GM12873 (cell line): ENCODE measurements around the gene PFN1.

Experiments used
- TF ChIP-seq, protein P1 (sequence below): IDR thresholded peaks from 2 replicates; pipeline ENCODE4 v1.5.1; 2012; ENCODE audit warnings: low read depth, mild to moderate bottlenecking, moderate library complexity, low read length, control low read depth; ENCODE audit not compliant: insufficient read depth; ENCODE audit errors: missing control alignments

The PFN1 gene

GRCh38 chr17:4971826-4972225 lies 23.5 kb upstream of the PFN1 start:
- TF ChIP-seq, protein P1, sequence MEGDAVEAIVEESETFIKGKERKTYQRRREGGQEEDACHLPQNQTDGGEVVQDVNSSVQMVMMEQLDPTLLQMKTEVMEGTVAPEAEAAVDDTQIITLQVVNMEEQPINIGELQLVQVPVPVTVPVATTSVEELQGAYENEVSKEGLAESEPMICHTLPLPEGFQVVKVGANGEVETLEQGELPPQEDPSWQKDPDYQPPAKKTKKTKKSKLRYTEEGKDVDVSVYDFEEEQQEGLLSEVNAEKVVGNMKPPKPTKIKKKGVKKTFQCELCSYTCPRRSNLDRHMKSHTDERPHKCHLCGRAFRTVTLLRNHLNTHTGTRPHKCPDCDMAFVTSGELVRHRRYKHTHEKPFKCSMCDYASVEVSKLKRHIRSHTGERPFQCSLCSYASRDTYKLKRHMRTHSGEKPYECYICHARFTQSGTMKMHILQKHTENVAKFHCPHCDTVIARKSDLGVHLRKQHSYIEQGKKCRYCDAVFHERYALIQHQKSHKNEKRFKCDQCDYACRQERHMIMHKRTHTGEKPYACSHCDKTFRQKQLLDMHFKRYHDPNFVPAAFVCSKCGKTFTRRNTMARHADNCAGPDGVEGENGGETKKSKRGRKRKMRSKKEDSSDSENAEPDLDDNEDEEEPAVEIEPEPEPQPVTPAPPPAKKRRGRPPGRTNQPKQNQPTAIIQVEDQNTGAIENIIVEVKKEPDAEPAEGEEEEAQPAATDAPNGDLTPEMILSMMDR, result no peak

DNA sequence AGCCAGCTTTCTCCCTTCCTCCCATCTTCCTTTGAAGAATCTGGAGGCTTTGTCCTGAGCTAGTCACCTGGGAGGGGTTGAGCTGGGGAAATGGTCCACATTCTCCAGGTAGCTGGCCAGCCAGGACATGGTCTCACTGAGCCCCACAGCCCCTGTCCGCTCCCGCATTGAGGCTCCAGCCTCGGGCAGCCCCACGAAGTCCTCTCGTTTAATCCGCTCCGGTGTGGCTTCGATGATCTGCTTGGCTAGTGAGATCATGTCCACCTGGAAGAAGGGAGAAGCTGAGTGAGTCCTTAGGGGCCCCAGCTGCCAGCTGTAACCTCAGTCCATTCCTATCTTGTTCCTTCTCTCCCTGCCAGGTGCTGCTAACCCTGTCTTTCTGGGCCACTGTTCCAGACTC lies 21.9 kb upstream of the PFN1 start:
- TF ChIP-seq, protein P1, result no peak

GRCh38 chr17:4969551-4970173 lies 21.3 kb upstream of the PFN1 start:
- TF ChIP-seq, protein P1, result no peak

GRCh38 chr17:4969047-4969550 lies 20.8 kb upstream of the PFN1 start:
- TF ChIP-seq, protein P1, result no peak

DNA sequence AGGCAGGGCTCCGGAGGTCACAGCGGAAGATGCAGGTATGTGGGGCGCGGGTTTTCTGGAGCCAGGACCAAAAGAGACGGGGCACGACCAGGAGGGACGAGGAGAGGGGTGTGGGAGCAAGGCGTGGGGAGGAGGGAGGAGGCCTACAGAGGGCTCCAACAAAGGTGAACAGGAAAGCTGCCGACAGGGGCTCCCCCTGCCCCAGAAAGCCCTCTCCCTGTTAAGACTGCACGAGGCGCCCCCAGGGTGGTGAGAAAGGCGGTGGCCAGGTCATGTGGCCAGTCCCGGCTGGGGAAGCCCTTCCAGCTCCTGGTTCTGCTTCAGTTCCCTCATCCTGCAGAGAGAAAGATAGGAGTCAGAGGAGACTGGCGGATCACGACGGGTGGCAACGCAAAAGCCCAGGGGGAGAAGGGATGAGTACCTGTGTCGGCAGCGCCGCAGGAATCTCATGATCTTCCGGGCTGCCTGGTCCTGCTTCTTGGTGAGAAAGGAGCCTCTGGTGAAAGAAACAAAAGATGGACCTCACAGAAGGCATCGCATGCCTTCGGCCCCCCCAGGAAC lies 20.2 kb upstream of the PFN1 start:
- TF ChIP-seq, protein P1, result no peak

DNA sequence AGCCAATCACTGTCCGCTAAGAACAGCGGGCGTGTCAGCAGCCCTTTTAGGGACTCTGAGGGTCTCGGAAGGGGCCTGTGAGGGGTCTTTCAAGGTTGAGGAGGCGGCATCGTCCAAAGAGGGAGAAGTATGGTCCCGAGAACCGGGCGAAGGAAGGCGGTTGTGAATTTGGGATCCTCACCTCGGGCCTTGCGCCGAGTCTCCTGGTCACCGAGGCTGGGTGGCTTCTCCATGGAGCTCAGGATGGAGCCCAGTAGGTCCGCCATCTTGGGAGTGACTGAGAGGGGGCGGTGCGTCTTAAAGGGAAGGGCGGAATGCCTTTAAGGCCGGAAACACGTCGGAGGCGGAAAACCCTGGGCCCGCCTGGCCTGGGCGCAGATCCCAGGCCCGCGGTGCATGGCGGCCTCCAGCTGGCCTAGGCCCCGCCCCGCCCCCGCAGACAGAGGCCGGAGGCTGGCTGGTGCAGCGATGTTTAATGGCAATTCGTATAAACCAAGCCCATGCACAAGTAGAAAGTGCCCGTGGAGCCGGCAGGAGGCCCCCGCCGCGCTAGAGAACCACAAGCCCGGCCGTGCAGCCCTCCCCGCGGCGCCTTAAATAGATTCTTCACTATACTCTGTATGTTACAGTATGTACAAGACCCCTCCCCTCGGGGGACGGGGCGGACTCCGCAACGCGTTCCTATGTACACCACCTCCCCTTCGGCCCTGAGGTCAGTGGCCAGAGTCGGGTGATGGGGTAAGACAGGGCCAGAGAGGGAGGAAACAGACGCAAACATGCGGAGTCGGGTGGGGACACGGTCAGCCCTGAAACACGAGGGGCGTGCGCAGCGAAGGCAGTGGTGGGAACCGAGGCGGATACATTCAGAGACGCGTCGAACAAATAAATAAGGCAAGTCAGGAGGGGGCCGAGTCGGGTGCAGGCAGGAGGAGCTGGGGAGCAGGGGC lies 19.5 kb upstream of the PFN1 start, which contains the start of gene SPAG7:
Gene SPAG7 (minus strand): TSS at position 279 of the 947 bp plus-strand sequence. CDS start 13 bp downstream, at position 266.
- TF ChIP-seq, protein P1, result no peak
